Ectodermal cell (in vitro differentiated cells): ENCODE results near the gene CAST.

ENCODE experiments used
- H3K27ac ChIP-seq: 2 replicates; pipeline ENCODE4 v1.7.0; 2013; ENCODE audit warnings: mild to moderate bottlenecking, low read depth, low read length; ENCODE audit not compliant: insufficient read depth, poor library complexity, severe bottlenecking
- H3K27me3 ChIP-seq: 2 replicates; pipeline ENCODE4 v1.7.0; 2013; ENCODE audit warnings: mild to moderate bottlenecking, low read length; ENCODE audit not compliant: insufficient read depth, control insufficient read depth, poor library complexity, severe bottlenecking
- H3K36me3 ChIP-seq: one replicate; pipeline ENCODE4 v1.7.0; 2013; ENCODE audit warnings: low read length; ENCODE audit not compliant: control insufficient read depth, insufficient read depth
- H3K4me1 ChIP-seq: one replicate; pipeline ENCODE4 v1.7.0; 2013; ENCODE audit warnings: low read length; ENCODE audit not compliant: control insufficient read depth, insufficient read depth
- H3K4me3 ChIP-seq: 2 replicates; pipeline ENCODE4 v1.7.0; 2013; ENCODE audit warnings: low read depth, low read length, control low read depth; ENCODE audit not compliant: insufficient read depth
- H3K9me3 ChIP-seq: 2 replicates; pipeline ENCODE4 v1.7.0; 2013; ENCODE audit warnings: mild to moderate bottlenecking, low read length, moderate library complexity; ENCODE audit not compliant: control insufficient read depth
- WGBS, 2 experiments: methylation state at CpG; one replicate each; pipeline ENCODE4 v1.1.7; 2013; ENCODE audit warnings: missing lambda C conversion rate in 2 of 2; 5-methylcytosine and 5-hydroxymethylcytosine counted together

The CAST gene

DNA sequence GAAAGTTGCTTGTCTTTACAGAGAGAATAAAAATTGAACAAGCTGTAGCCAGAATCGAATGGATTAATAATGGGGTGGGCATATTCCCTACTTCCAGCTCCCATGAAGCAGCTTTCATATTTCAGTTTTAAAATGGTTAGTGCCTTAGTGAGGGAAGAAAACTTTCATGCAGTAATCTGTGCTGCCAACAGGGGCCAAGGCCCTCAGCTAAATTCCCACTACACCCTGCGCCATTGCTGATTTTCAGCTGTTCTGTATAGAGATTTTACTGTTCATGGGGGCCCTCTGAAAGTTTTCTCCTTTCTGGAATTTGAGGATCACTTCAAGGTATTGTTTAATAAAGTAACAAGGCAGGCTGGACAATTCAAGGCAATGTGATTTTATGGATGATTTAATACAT lies 58.2 kb downstream of the CAST start:
- no peak overlapping the region for H3K4me3 ChIP-seq
- H3K27ac ChIP-seq = peak overlapping the region; percentile 4
- no peaks in the 10 kb centered on the region for H3K36me3 ChIP-seq
- WGBS, 2 experiments = 90 to 100% methylated on average over 1 to 2 of the region's 2 CpGs
- H3K4me1 ChIP-seq = no peaks in the 10 kb centered on the region
- H3K9me3 ChIP-seq = no peaks in the 10 kb centered on the region
- no peaks in the 10 kb centered on the region for H3K27me3 ChIP-seq

DNA sequence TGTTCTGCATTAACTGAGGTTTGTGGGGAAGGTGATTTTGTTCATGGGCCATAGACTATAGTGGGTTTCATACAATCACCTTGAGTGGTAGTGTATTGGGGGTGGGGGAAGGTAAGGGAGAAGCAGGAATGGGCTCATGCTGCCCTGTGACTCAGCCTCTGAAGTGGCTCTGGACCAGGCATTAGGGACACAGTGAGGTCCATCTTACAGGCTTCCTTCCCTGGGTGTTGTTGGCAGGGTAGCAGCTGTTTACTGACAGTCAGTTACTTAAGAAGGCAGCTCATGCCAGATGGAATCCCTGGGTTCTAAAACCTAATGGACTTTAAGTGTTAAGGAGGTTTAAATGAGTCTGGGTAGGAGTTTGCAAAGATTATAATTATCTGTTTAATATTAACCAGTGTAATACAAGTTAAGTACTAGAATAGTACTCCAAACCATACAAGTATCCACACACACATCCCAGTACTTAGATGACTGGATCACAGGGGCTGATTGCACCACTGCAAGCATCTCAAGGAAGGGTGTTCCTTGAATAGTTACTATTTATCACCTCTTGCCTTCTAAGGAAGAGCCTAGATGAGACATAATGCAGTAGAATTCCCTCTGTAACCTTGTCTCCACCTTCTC lies 59.3 kb downstream of the CAST start:
- no peaks in the 10 kb centered on the region for H3K4me1 ChIP-seq
- H3K36me3 ChIP-seq = no peaks in the 10 kb centered on the region
- no peak overlapping the region for H3K27ac ChIP-seq
- H3K27me3 ChIP-seq = no peaks in the 10 kb centered on the region
- no peak overlapping the region for H3K4me3 ChIP-seq
- H3K9me3 ChIP-seq = no peaks in the 10 kb centered on the region

DNA sequence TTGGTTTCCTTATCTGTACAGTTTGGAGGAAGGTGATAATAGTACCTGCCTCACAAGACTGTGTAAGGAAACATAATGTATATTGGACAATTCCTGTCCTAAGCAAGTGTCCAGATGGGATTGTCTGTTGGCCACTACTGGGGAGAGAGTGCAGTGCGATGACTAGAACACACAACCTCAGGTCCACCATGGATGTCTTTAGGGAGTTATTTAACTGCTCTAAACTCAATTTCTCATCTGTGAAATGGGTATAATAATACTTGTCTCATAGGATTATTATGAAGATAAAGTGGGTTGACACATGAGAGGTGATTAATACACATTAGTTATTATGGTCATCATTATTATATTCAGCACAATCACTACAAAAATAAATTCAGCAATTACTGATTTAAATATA lies 63.1 kb downstream of the CAST start:
- no peaks in the 10 kb centered on the region for H3K36me3 ChIP-seq
- H3K27me3 ChIP-seq = no peaks in the 10 kb centered on the region
- H3K4me3 ChIP-seq = no peak overlapping the region
- H3K4me1 ChIP-seq = no peaks in the 10 kb centered on the region
- H3K27ac ChIP-seq = no peak overlapping the region
- 95 to 100% methylated on average over 1 of the region's 1 CpG for WGBS, 2 experiments
- H3K9me3 ChIP-seq = no peaks in the 10 kb centered on the region

- H3K27ac ChIP-seq = no peak overlapping the region
- H3K4me1 ChIP-seq = no peaks in the 10 kb centered on the region
- H3K36me3 ChIP-seq = no peaks in the 10 kb centered on the region
- H3K4me3 ChIP-seq = no peak overlapping the region
- H3K27me3 ChIP-seq = no peaks in the 10 kb centered on the region
- H3K9me3 ChIP-seq = no peaks in the 10 kb centered on the region
- WGBS, 2 experiments = 78 to 81% methylated on average over 3 to 4 of the region's 4 CpGs
These were observed 64.6 kb downstream of the CAST start for GRCh38 chr5:96726802-96727201.

GRCh38 chr5:96729156-96729555 lies 67.0 kb downstream of the CAST start:
- Histone ChIP-seq H3K27ac (no peak overlapping the region), H3K4me3 (no peak overlapping the region), H3K4me1 (no peaks in the 10 kb centered on the region), H3K9me3 (no peaks in the 10 kb centered on the region), H3K27me3 (no peaks in the 10 kb centered on the region), H3K36me3 (no peaks in the 10 kb centered on the region)

DNA sequence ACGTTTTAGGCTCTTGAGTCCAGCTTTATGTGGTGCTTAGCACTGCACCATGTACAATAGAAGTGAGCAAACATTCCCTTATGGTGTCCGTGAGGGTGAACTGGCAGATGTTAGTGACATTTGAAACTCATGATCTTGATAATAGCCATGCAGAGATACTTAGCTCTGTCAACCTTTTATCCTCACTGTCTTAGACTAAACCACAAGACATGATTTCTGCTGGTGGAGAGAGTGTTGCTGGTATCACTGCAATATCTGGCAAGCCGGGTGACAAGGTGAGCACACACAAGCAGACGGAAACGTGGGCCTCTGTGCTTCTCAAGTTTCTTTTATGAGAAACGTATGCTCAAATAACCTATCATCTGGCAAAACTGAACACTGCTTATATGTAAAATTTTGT lies 68.4 kb downstream of the CAST start:
- WGBS, 2 experiments = 92 to 94% methylated on average over 6 of the region's 6 CpGs

DNA sequence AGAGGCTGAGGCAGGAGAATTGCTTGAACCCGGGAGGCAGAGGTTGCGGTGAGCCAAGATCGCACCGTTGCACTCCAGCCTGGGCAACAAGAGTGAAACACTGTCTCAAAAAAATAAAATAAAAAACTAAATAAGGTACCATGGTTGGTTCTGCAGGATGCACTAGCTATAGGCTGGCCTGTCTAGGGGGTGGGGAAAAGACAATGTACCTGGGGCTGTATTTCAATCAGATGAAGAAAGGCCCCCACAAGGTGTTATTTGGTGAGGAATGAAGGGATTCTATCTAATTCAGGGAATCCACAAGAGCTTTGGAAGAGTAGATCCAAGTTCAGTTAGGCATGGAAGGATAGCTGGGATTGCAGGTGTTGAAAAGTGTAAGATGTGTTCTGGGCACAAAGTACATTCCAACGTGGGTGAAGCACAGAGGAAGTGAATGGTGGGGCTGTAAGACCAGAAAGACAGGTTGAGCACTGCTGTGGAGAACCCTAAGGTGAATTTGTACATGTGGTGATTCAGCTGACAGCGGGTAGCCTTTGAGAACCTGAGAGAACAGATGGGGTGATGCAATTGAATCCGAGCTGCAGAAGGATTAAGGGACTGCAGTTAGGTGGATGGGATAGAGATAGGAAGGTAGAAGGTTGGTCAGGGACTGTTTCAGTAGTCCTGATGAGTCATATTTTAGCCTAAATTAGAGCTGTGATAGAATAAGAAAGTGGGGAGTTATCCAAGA lies 71.8 kb downstream of the CAST start:
- Histone ChIP-seq H3K9me3 (no peaks in the 10 kb centered on the region), H3K27me3 (no peaks in the 10 kb centered on the region), H3K36me3 (no peaks in the 10 kb centered on the region), H3K4me3 (no peak overlapping the region), H3K27ac (no peak overlapping the region), H3K4me1 (no peaks in the 10 kb centered on the region)
- WGBS, 2 experiments = 82 to 83% methylated on average over 6 to 7 of the region's 7 CpGs

More for the DNA sequence above, 68.4 kb downstream of the CAST start:
- Histone ChIP-seq H3K27ac (no peak overlapping the region), H3K27me3 (no peaks in the 10 kb centered on the region), H3K36me3 (no peaks in the 10 kb centered on the region), H3K4me3 (no peak overlapping the region), H3K4me1 (no peaks in the 10 kb centered on the region), H3K9me3 (no peaks in the 10 kb centered on the region)

- Histone ChIP-seq H3K4me1 (no peaks in the 10 kb centered on the region), H3K36me3 (no peaks in the 10 kb centered on the region), H3K27me3 (no peaks in the 10 kb centered on the region), H3K4me3 (no peak overlapping the region), H3K27ac (no peak overlapping the region), H3K9me3 (no peaks in the 10 kb centered on the region)
- WGBS, 2 experiments = 76 to 93% methylated on average over 1 of the region's 1 CpG
These were observed 72.7 kb downstream of the CAST start for GRCh38 chr5:96734871-96735325.

- WGBS, 2 experiments = 81 to 91% methylated on average over 3 of the region's 3 CpGs
- H3K9me3 ChIP-seq = no peaks in the 10 kb centered on the region
- H3K4me3 ChIP-seq = no peak overlapping the region
- H3K36me3 ChIP-seq = no peaks in the 10 kb centered on the region
- H3K27ac ChIP-seq = no peak overlapping the region
- H3K27me3 ChIP-seq = no peaks in the 10 kb centered on the region
- H3K4me1 ChIP-seq = peaks cover 5% of the 10 kb centered on the region
These were observed 74.8 kb downstream of the CAST start for GRCh38 chr5:96736937-96737336.

- Histone ChIP-seq H3K27me3 (no peaks in the 10 kb centered on the region), H3K36me3 (no peaks in the 10 kb centered on the region), H3K4me3 (no peak overlapping the region), H3K4me1 (peaks cover 9% of the 10 kb centered on the region), H3K27ac (no peak overlapping the region), H3K9me3 (no peaks in the 10 kb centered on the region)
- 94 to 95% methylated on average over 3 of the region's 3 CpGs for WGBS, 2 experiments
These were observed 78.9 kb downstream of the CAST start for GRCh38 chr5:96741106-96741505.
